Astrocyte of the hippocampus (primary cell): ENCODE data around the gene VCAN.
"Not testable (repeated sequence)": the region's sequence is repeated elsewhere in the genome, so short reads cannot be mapped to it uniquely, and the experiment has no call there.

ENCODE experiments used
- DNase-seq: peaks from one replicate; pipeline ENCODE4 v3.0.0; 2011; ENCODE audit warnings: low read depth, low spot score

The VCAN gene

DNA sequence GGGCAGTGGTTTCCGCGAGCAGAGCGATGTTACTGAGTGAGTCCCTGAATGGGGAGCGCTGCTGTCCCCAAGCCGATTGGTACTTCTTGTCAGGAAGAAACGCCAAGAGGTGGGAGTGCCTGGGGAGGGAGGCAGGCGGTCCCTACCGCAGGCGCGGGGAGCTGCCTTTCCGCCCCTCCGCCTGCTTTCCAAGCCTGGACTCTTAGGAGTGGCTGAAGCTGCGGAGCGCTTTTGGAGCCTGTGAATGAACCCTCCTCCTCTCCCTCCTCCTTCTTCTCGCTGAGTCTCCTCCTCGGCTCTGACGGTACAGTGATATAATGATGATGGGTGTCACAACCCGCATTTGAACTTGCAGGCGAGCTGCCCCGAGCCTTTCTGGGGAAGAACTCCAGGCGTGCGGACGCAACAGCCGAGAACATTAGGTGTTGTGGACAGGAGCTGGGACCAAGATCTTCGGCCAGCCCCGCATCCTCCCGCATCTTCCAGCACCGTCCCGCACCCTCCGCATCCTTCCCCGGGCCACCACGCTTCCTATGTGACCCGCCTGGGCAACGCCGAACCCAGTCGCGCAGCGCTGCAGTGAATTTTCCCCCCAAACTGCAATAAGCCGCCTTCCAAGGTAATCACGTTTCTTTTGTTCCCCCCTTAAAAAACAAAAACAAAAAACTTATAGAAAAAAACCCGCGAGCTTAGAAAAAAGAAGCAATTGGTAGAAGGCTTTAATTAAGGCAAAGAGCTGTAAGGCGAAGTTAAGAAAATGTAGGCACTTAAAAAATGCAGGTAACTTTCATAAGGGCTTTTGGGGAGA lies at the start of gene VCAN:
Gene VCAN, plus strand, starts transcription at position 340 of the 808 bp plus-strand sequence. CDS start 11,775 bp downstream, outside the sequence.
- peak; percentile 92 for DNase-seq

DNA sequence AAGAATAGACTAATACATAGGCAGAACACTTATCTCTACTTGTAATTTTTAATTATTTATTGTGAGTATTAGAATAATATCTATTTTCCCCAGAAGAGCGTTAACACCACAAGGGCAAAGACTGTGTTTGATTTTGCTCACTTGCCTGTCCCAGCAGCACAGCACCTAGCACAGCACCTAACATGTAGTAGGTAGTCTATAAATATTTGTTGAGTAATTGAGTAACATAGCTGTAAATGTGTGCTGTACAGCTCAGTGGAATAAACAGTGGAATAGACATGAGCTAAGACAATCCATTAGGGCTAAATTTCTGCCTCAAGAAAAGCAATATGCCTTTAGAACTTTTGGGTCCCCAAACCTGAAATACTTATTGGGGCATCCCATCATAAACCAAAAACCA lies 49.3 kb upstream of the VCAN start:
- no peak for DNase-seq

DNA sequence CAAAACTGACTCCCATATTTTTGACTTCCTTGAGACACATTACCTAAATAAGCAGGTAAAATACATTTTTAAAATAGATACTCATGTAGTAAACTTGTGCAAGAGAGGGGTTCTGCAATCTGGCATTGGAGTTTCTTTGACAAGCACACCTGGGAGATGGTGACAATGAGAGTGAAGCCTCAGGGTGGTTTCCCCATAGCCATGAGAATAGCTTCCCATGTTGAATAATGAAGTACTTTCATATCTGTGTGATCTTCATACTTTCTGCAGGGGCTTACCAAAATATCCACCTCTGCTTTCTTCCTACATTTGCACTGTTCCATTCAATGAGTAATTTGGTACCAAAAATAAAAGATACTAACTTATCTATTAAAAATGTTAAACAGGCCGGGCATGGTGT lies 44.7 kb upstream of the VCAN start:
- DNase-seq: no peak

DNA sequence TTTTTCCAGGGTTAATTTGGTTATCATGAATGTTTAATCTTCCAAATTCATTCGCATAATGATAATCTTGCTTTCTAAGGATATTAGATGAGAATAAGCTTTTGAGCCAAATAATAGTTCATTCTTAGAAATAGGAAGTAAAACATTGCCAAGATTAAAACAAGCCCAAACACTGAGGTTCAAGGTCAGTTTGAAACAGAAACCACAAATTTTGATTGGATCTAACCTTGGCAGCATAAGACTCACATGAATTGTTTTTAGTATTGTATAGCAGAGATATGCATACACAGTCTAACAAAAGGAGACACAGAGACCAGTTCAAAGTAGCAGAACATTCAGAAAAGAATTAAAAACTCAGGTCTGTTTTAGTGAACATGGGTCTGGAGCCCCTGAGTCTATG lies 43.4 kb upstream of the VCAN start:
- no peak for DNase-seq

DNA sequence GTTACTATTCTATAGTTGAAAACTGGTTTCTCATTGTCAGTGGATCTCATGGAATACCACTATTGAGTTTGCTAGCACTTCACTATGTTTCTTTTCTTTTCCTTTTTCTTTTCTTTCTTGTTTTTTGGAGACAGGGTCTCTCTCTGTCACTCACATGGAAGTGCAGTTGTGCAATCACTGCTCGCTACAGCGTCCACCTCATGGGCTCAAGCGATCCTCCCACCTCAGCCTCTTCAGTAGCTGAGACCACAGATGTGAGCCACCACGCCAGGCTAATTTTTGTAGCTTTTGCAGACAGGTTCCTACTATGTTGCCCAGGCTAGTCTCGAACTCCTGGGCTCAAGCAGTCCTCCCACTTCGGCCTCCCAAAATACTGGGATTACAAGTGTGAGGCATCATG lies 42.7 kb upstream of the VCAN start:
- no peak for DNase-seq

DNA sequence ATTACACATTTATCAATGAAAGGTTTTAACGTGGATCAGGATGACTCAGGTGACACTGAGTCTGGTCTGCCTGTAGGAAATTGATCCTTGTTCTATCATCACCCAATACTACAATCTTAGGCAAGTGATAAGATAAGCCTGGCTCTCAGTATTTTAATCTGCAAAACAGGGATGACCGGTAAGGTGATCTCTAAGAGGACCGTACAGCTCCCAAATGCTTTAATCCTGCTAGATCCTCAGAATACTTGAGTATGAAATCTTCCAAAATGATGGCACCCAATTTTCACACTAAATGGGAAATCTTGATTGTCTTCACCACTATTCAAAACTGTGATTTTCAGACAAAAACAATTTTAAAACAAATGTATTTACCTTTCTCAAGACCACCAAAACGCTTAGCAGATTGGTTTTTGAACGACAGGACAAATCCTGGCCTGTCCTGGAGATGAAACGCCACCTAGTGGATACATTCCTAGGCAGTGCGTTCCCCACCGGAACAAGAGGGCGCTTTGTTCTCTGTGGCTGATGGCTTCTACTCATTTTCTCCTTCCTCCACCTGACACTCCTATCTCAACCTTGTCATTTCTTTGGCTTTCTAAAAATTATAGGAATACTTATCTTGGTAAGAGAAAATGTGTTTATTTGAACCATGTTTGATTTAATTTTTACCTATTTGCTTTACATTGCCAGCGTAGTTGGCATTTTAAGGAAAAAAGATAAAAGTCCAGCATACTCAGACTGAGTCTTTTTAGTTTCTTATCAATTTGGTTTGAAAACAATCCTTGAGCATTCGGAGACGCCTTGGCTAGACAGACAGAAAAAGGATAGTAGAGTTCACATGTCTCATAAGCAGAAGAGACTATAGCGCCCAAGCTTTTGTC lies 41.2 kb upstream of the VCAN start:
- peak; percentile 77 for DNase-seq

DNA sequence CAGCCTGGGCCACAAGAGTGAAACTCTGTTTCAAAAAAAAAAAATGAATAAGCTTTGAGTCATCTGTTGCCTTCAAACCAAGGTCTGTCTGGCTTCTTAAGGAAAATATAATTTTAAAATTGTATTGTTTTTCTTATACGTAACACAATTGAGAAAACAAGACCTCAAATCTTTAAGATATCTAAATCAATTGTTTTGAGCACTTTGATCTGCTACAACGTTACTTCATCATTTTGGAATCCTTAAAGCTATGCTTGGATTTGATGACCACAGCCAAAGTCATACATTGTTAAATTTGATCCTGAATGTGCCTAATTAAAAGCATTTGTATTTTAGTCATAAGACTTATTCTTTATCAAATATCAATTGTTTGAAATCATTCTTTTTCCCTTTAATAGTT lies 37.7 kb upstream of the VCAN start:
- DNase-seq: no peak

DNA sequence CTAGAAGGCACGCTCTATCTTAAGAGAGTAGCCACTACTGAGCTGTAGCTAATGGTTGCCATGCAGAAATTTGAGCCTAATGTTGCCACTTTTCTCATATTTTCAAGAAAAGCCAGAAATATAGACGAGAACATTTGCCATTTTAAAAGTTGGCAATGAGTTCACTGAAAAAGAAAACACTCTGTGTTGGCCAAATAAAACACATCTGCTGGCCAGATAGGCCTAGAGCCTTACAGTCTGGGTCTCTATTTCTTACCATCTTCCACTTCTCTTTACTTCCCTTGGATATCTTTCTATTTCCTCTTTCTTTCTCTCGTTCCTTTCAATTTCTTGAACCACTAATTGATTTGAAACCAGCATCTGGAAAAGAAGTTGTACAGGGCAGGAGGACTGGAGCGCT lies 36.6 kb upstream of the VCAN start:
- DNase-seq: peak; percentile 12

DNA sequence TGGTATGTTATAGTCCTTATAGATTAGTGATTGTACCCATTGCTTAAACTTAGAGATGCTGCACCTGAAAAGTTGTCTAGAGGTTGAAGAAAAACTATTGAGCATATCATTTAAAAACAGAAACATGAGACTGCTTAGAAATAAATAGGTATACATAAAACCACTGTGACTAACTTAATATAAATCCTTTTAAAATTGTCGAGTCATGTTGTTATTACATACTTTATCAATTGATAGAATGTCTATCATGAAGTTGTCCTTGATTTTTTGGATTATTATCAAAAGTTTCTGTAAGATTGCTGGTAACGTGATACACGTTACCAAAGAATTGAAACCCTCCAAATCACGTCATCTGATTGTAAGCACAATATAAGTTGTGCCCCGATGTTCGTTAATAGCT lies 35.3 kb upstream of the VCAN start:
- DNase-seq: no peak

DNA sequence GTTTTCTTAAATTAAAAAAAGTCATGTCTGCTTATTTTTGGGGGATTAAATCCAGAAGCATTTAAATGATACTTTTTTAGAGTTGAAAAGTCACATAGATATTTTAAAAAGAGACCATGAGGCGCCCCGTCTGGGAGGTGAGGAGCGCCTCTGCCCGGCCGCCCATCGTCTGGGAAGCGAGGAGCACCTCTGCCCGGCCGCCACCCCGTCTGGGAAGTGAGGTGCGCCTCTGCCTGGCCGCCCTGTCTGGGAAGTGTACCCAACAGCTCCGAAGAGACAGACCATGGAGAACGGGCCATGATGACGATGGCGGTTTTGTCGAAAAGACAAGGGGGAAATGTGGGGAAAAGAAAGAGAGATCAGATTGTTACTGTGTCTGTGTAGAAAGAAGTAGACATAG lies 33.8 kb upstream of the VCAN start:
- DNase-seq: not testable (repeated sequence)

DNA sequence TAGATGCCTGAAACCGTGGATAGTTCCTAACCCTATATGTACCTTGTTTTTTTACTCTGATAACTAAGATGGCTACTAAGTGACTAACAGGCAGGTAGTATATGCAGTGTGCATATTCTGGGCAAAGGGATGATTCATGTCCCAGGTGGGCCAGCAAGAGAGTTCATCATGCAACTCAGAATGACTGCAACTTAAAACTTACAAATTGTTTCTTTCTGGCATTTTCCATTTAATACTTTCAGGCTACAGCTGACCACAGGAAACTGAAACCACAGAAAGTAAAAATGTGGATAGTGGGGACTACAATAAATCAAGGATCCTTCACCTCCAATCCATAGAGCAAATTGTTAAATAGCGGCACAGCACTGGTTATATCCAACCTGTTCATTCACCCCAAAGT lies 30.7 kb upstream of the VCAN start:
- DNase-seq: peak; percentile 15

DNA sequence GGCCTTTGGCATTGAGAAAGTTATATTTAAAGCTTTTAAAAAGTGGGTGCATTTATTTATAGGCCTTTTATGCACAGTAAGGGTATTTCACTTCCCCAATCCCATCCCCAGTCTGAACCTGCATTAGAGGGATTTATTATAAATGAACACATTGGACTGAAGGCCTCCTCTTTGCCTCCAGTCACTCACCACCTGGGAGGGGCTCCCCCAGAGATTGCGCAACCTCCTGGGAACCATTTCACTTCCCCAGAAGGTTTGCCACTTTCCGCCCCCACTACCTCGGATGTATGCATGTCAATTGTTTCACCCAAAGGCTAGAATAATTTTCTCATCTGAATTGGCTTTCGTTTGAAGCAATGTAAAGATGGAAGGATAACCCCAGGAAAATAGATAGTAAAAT lies 29.8 kb upstream of the VCAN start:
- DNase-seq: no peak

DNA sequence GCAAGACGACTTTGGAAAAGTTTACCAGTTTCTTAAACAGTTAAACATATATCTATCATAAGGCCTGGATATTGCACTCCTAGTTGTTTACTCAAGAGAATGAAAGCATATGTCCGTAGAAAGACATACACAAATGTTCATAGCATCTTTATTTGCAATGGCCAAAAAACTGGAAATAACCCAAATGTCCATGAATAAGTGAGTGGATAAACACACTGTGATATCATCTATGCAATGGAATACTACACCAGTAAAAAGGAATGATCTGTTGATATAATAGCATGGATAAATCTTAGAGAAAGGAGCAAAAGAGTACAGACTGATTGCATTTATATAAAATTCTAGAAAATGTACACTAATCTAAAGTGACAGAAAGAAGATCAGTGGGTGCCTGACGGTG lies 28.0 kb upstream of the VCAN start:
- DNase-seq: no peak

DNA sequence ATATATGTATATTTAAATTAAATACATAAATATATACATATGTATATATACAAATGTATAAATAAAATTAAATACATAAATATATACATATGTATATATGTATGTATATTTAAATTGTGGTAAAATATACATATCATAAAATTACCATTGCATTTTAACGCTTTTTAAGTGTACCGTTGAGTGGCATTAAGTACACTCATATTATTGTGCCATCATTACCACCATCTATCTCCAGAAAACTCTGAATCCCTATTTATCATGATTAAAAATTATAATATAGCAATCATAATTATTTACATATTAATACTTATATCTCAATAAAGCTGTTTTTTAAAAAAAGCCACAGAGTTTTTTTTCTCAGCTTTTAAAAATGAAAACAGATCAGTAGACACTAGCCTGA lies 27.1 kb upstream of the VCAN start:
- no peak for DNase-seq

DNA sequence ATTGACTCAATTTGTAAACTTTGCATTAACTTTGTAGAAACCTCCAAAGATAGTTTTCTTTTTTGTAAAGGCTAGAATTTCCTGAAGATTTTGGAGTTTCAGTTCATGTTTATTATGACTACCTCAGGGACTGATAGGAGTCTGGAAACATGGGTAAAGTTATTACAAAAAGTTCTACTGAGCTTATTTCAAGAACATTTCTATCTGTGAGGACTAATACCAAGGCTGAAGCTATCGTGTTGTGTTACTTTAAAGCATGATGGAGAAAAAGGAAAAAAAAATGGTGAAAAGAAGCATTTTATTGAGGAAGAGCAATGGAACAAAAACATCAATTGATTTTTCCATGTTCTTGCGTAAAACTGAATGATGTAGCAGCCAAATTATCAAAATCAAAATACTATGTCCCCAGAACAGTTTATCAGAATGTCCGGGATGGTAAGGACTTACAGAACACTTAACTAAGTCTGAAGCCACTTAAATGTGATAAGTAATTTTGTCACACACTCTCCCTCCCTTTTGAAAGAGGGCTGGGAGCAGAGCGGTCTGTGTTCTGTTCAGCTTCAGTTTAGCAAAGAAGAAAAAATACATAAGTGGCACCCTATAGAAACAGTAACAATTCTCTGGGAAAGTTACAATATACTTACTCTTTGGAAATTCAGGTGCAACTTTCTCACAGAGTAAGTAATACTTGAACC lies 25.1 kb upstream of the VCAN start:
- DNase-seq: no peak

DNA sequence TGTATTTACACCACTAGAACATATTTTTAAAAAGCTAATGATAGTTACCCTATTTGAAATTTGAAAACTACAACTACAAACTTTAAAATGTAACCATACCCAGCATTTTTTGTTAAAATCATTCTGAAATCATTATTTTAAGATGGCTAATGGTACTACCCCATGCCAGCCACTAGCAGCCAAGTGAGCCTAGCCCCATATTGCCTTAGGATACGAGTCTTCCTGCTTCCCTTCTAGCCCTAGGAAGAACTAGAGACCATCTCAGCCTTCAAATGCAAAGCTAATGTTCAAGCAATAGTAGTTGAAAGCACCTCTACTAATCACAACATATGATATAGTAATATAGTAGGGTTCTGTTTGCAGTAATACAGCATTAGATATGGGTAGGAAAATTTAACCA lies 24.0 kb upstream of the VCAN start:
- DNase-seq: no peak

DNA sequence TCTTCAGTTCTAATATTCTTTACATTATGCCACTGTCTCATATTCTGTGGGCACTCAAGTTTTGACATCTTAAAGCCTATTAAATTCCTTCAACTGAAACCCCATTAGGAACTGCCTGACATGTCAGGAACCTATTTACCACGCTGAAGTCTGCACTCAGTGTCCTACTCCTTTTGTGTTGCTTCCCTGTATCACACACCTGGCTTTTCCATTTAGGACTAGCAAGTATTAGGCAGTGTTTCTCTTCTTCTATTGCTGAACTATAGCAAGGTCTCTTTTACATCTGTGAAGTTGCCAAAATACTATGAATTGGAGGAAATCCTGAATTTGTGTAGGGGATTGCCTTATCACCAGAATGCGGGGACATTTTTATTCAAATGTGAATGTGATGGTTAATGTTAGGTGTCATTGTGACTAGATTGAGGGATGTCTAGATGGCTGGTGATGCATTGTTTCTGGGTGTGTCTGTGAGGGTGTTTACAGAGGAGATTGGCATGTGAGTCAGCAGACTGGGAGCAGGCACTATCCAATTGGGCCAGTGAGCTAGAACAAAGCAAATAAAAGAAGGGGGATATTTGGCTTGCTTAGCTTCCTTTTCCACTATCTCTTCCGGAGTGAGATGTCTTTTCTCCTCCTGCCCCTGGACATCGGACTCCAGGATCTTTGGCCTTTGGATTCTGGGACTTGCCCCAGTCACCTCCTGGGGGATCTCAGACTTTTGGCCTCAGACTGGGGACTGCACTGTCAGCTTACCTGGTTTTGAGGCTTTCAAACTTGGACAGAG lies 21.2 kb upstream of the VCAN start:
- peak; percentile 12 for DNase-seq

DNA sequence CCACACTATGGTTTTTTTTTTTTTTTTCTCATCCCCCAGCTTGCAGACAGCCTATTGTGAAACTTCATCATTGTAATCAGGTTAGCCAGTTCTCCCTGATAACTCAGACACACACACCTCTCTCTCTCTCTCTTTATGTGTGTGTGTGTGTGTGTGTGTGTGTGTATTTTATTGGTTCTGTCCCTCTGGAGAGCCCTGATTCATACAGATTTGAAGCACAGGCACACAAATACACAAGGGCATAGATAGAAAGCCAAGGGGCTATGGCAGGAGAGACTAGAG lies 20.6 kb upstream of the VCAN start:
- no peak for DNase-seq

DNA sequence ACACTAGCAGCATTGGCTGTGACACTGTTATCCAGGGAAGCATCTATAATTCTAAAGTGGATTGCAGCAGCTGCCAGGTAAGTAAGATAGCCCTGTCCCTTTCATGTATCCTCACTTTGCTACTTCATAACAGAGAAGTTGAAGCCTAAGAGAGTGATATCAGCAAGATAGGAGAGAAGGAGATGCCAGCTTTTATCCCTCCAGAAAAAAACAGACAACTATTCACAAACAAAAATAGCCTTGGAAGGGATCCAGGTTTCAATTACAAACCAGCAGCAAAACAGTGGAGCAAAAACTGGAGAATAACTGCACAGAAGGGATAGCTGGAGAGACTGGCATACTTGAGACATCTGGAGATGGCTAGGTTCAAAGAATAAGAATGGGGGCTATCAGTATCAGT lies 19.6 kb upstream of the VCAN start:
- no peak for DNase-seq

DNA sequence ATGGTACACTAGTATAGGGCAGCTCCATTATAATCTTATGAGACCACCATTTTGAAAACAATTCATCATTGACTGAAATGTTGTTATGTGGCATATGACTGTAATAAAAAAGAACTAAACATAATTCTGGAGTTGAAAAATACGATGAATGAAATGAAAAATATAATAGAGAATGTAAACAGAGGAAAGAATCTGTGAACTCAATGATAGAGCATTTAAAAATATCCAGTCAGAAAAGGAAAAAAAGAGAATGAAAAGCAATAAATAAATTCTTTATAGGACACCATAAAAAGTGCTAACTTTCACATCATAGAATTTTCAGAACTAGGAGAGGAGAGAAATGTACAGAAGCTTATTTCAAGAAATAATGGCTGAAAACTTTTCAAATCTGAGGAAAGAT lies 17.6 kb upstream of the VCAN start:
- DNase-seq: no peak

DNA sequence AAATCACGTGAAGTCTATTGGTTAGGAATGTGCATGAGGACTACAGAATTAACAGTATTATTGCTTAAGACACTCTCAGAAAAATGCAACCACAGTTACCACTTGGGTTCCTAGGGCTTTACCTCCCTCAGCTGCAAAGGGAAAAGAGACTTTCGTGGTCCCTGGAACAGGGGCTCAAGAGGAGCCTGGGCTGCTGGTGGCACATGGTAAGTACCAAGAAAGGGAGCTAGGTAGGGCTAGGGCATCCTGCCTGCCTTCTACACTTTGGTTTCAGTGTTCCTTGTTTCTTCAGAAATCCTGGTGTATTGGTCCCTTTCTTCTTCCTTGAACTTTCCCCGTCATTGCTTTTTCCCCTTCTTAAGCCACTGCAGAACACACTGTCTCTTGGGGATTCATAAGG lies 7.3 kb upstream of the VCAN start:
- DNase-seq: no peak
